SU-DHL-6 (cell line): ENCODE data around the gene AGAP1.

ENCODE experiments used
- H2AFZ ChIP-seq: fragments of 200-600 bp; sonication (generic); 2 replicates; pipeline ENCODE4 v1.6.1; 2014; ENCODE audit warnings: low read depth, mild to moderate bottlenecking, moderate library complexity, mixed read lengths, antibody characterized with exemption, low read length; ENCODE audit not compliant: severe bottlenecking
- H3F3A ChIP-seq: fragments of 200-600 bp; shearing (Covaris generic); 2 replicates; pipeline ENCODE4 v1.6.0; 2016; ENCODE audit warnings: antibody characterized with exemption, mild to moderate bottlenecking; ENCODE audit not compliant: insufficient read depth
- H3K27ac ChIP-seq: fragments of 200-600 bp; sonication (generic); 2 replicates; pipeline ENCODE4 v1.5.1; 2016; ENCODE audit warnings: low read depth, mild to moderate bottlenecking, low read length, moderate library complexity, mixed read lengths
- H3K27me3 ChIP-seq: fragments of 200-600 bp; sonication (generic), shearing (Covaris generic); 2 replicates; pipeline ENCODE4 v1.6.0; 2014; ENCODE audit warnings: mild to moderate bottlenecking, low read length
- H3K36me3 ChIP-seq: fragments of 200-600 bp; sonication (generic); 2 replicates; pipeline ENCODE4 v1.6.1; 2014; ENCODE audit warnings: mild to moderate bottlenecking, low read length, mixed read lengths
- H3K4me2 ChIP-seq: fragments of 300-600, 200-600 bp; shearing (Covaris generic), sonication (generic); 2 replicates; pipeline ENCODE4 v1.6.0; 2014; ENCODE audit warnings: low read length, low read depth, mild to moderate bottlenecking; ENCODE audit not compliant: poor library complexity, severe bottlenecking
- H3K4me3 ChIP-seq: fragments of 200-600 bp; sonication (generic); 2 replicates; pipeline ENCODE4 v1.5.1; 2014; ENCODE audit warnings: antibody characterized with exemption, low read length, mild to moderate bottlenecking, mixed read lengths; ENCODE audit not compliant: insufficient read depth, poor library complexity, severe bottlenecking
- H3K79me2 ChIP-seq: fragments of 200-600 bp; sonication (generic); 2 replicates; pipeline ENCODE4 v1.6.1; 2014; ENCODE audit warnings: mild to moderate bottlenecking, low read length, moderate library complexity; ENCODE audit not compliant: insufficient read depth
- H3K9ac ChIP-seq: fragments of 200-600 bp; sonication (generic); 2 replicates; pipeline ENCODE4 v1.7.0; 2014; ENCODE audit warnings: mild to moderate bottlenecking, low read length
- H3K9me2 ChIP-seq: fragments of 200-600 bp; sonication (generic); replicated peaks from 2 replicates; pipeline ENCODE4 v1.6.1; 2014; ENCODE audit warnings: low read length; ENCODE audit not compliant: insufficient read depth
- H3K9me3 ChIP-seq: fragments of 200-600 bp; sonication (generic); 2 replicates; pipeline ENCODE4 v1.6.1; 2014; ENCODE audit warnings: low read length, mixed read lengths; ENCODE audit not compliant: insufficient read depth
- H4K20me1 ChIP-seq: fragments of 200-600 bp; sonication (generic); 2 replicates; pipeline ENCODE4 v1.6.1; 2014; ENCODE audit warnings: low read depth, mild to moderate bottlenecking, antibody characterized with exemption, low read length, moderate library complexity, mixed read lengths
- CTCF ChIP-seq: fragments of 200-600 bp; sonication (generic); IDR thresholded peaks from one replicate; pipeline ENCODE4 v1.5.1; 2017; ENCODE audit warnings: antibody characterized with exemption, mild to moderate bottlenecking, low read length, moderate library complexity; ENCODE audit not compliant: insufficient read depth, poor library complexity, severe bottlenecking
- EZH2phosphoT487 ChIP-seq: fragments of 200-600 bp; sonication (generic), shearing (Covaris generic); conservative IDR thresholded peaks from 2 replicates; pipeline ENCODE4 v1.6.1; 2018; ENCODE audit warnings: mild to moderate bottlenecking, antibody characterized with exemption, low read length, moderate library complexity, mixed read lengths

AGAP1 gene

GRCh38 chr2:236026841-236027240, 533.0 kb downstream of the AGAP1 start:
- TF ChIP-seq EZH2phosphoT487 = no peak
- TF ChIP-seq CTCF = no peak
- Histone ChIP-seq H3K9ac (no peak overlapping the region), H4K20me1 (no peaks in the 10 kb centered on the region), H3K79me2 (no peaks in the 10 kb centered on the region), H3K4me3 (no peak overlapping the region), H3K36me3 (no peaks in the 10 kb centered on the region), H3K27me3 (no peaks in the 10 kb centered on the region), H3K9me3 (no peaks in the 10 kb centered on the region), H3K4me2 (no peak overlapping the region), H3K27ac (no peak overlapping the region), H3K9me2 (no peaks in the 10 kb centered on the region), H2AFZ (no peak overlapping the region), H3F3A (no peaks in the 10 kb centered on the region)

- no peak overlapping the region for H2AFZ ChIP-seq
- no peak overlapping the region for H3K4me3 ChIP-seq
- H3K27ac ChIP-seq = no peak overlapping the region
- H4K20me1 ChIP-seq = no peaks in the 10 kb centered on the region
- H3K79me2 ChIP-seq = no peaks in the 10 kb centered on the region
- H3K27me3 ChIP-seq = no peaks in the 10 kb centered on the region
- no peak overlapping the region for H3K4me2 ChIP-seq
- TF ChIP-seq EZH2phosphoT487 = no peak
- no peaks in the 10 kb centered on the region for H3K9me3 ChIP-seq
- H3K36me3 ChIP-seq = no peaks in the 10 kb centered on the region
- no peaks in the 10 kb centered on the region for H3K9me2 ChIP-seq
- H3K9ac ChIP-seq = no peak overlapping the region
- no peaks in the 10 kb centered on the region for H3F3A ChIP-seq
Observed at GRCh38 chr2:236028066-236028465, 534.2 kb downstream of the AGAP1 start.

- Histone ChIP-seq H3K4me2 (no peak overlapping the region), H3K27me3 (no peaks in the 10 kb centered on the region), H3K27ac (no peak overlapping the region), H3K79me2 (no peaks in the 10 kb centered on the region), H3K4me3 (no peak overlapping the region), H2AFZ (no peak overlapping the region), H3F3A (no peaks in the 10 kb centered on the region), H4K20me1 (no peaks in the 10 kb centered on the region), H3K9me2 (no peaks in the 10 kb centered on the region), H3K36me3 (no peaks in the 10 kb centered on the region), H3K9ac (no peak overlapping the region), H3K9me3 (no peaks in the 10 kb centered on the region)
- TF ChIP-seq CTCF (no peak), EZH2phosphoT487 (no peak)
Observed at GRCh38 chr2:236033462-236033861, 539.6 kb downstream of the AGAP1 start.

- H3K36me3 ChIP-seq = no peaks in the 10 kb centered on the region
- no peak overlapping the region for H3K9ac ChIP-seq
- no peak overlapping the region for H2AFZ ChIP-seq
- no peaks in the 10 kb centered on the region for H3K27me3 ChIP-seq
- no peaks in the 10 kb centered on the region for H3K9me3 ChIP-seq
- no peak overlapping the region for H3K27ac ChIP-seq
- TF ChIP-seq EZH2phosphoT487 (no peak), CTCF (no peak)
- no peak overlapping the region for H3K4me3 ChIP-seq
- no peaks in the 10 kb centered on the region for H3K79me2 ChIP-seq
- H3F3A ChIP-seq = no peaks in the 10 kb centered on the region
- H3K4me2 ChIP-seq = no peak overlapping the region
- H3K9me2 ChIP-seq = no peaks in the 10 kb centered on the region
- no peaks in the 10 kb centered on the region for H4K20me1 ChIP-seq
Observed at GRCh38 chr2:236034974-236035373, 541.1 kb downstream of the AGAP1 start.
